Stimulated activated naive CD4-positive, alpha-beta T cell treated with Interleukin-2 at 50 U/mL for 16 hours (primary cell): ENCODE data around the gene S100A13.
"Not testable (repeated sequence)": the region's sequence is repeated elsewhere in the genome, so short reads cannot be mapped to it uniquely, and the experiment has no call there.

Experiments used
- DNase-seq: peaks from one replicate; lab custom pipeline; 2025; lab: John Stamatoyannopoulos, UW

The S100A13 gene

DNA sequence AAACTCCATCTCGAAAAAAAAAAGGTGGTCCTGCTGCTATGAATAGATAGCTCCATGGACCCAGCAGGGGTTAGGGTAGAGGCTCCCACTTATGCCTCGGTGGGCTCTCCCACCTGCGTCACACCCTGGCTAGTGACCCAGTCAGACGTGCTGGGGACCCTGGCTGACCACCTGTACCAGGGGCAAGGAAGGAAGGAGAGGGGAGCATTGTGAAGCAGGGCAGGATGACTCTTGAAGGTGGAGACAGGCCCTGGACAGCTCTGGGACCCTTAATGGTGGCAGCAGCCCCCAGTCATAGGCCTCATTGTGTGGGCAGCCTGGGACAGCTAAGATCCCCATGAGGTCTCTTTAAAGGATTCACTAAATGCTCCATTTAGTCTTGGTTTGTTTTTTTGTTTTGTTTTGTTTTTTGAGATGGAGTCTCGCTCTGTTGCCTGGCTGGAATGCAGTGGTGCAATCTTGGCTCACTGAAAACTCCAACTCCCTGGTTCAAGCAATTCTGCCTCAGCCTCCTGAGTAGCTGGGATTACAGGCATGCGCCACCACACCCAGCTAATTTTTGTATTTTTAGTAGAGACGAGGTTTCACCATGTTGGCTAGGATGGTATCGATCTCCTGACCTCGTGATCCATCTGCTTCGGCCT is 20.8 kb upstream of the S100A13 start:
- no peak for DNase-seq

DNA sequence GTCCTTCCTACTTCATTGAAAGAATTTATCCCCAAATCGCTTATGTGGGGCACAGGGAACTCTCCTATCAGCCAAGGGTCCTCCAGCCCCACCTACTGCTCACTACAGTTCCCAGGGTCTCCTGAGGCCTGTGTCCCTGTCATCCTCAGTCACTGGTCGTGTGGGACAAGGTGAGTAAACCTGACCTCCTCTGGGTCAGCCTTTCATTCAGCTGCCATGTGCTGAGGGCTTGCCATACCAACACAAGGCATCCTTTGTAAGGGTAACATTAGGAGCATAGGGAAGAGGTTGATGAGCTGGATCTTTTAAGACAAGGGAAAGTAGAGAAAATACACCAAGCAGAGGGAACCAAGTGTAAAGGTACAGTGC is 20.0 kb upstream of the S100A13 start:
- DNase-seq: no peak

DNA sequence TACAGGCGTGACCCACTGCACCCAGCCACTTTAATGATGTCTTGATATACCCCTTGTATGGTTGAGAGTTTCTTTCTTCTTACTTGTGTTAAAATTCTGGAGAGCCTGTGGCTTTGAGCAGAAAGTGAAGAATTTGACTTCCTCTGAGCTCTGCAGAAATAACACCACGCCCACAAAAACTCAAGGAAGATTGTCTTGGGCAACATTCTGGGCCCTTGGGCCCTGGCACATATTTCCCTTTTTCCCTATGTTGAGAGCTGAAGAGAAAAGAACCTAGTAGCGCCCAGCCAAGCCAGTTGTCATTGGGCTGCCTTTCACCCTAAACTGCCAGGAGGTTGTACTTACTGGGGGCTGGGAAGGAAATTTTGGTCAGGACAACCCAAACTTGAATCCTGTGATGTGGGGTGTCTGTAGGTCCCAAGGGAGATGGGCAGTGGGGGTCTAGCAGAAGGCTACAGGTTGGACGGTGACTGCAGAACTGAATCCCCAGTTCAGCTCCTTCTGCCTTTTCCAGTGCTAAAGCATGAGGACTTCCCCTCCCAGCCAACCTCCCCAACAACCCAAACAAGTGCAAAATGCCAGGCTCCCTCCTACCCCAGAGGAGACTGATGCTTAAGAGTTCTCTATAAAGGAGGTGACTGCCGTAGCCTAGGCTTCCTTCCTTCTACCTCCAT is 19.5 kb upstream of the S100A13 start:
- DNase-seq: no peak

DNA sequence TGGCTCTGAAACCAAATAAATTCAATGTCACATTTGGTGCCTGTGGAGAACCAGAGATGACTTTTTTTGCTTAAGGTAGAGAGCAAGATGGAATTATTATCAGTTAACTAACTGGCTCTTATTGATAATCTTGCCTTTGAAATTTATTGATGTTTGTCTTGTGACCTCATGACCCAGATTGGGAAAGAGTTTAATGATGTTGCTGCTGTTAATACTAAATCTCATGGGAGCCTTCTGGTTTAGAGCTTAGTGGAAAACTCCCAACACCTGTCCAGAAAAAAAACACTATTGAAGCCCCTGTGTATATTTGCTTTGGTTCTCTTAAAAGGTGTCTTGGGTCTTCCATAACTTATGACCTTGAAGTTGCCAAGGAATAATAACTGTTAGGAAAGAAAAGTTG is 16.5 kb upstream of the S100A13 start:
- DNase-seq: no peak

DNA sequence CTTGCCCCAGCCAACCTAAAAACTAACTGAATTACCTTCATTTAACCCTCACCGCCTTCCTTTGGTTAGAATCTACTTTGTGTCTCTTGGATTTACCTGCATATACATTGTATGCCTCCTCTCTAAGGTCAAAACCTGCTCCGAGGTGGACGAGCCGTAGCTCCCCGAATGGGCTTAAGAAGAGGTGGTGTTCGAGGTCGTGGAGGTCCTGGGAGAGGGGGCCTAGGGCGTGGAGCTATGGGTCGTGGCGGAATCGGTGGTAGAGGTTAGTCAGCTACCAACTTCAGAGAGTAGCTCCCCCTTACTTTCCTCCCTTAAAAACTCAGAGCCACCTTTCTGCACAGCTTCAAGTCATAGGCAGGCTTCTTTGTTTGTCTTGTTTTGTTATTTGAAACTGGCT is 15.8 kb upstream of the S100A13 start:
- DNase-seq: no peak

DNA sequence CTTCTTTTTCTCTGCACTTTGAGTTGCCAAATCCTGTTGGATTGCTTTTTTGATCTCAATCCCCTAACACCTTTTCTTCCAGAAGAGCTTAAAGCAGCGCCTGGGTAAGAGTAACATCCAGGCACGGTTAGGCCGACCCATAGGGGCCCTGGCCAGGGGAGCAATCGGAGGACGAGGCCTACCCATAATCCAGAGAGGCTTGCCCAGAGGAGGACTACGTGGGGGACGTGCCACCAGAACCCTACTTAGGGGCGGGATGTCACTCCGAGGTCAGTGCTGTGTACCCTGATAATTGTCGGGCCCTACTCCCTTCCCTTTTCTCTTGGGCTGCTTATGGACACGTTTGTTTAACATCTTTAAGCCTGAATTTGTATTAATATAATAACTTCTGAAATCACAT is 14.9 kb upstream of the S100A13 start:
- DNase-seq: no peak

DNA sequence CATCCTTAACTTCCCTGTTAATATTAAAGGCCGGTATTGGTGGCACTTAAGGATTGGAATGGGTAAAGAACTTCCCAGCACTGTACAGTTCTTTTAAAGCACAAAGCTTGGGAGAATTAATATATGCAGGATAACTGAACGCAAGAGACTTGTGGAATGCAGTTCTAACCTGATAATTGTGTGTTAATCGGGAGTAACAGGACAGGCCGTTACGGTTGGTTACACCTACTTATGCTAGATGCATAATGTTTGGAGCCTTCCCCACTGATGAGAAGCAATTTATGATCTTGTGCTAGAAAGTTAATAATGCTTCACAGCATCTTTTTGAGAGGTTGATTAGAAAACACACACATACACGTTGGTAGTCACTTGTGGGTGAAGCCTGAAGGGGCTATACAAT is 13.6 kb upstream of the S100A13 start:
- DNase-seq: no peak

DNA sequence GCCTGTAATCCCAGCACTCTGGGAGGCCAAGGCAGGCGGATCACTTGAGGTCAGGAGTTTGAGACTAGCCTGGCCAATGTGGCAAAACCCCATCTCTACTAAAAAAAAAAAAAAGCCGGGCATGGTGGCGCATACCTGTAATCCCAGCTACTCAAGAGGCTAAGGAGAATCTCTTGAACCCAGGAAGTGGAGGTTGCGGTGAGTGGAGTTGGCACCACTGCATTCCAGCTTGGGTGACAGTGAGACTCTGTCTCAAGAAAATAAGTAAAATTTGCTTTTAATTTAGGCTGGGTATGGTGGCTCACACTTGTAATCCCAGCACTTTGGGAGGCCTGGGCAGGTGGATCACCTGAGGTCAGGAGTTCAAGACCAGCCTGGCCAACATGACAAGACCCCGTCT is 12.9 kb upstream of the S100A13 start:
- DNase-seq: not testable (repeated sequence)

DNA sequence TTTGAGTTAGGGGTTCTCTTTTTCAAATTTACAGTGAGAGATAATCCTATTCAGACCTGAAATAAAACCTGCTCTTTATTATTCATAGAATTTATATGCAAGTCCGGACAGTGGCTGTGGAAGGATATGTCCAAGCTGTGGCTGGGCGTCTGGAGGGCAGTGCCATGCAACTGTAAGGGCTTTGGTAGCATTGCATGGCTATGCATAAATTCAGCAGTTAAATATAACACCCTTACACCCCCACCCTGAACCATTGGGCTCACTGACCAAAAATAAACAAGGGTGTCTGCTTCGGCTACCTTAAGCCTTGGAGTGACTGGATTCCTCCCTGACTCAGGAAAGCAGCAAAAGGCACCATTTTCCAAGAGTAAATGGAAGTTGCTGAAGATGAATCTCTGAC is 12.0 kb upstream of the S100A13 start:
- no peak for DNase-seq

DNA sequence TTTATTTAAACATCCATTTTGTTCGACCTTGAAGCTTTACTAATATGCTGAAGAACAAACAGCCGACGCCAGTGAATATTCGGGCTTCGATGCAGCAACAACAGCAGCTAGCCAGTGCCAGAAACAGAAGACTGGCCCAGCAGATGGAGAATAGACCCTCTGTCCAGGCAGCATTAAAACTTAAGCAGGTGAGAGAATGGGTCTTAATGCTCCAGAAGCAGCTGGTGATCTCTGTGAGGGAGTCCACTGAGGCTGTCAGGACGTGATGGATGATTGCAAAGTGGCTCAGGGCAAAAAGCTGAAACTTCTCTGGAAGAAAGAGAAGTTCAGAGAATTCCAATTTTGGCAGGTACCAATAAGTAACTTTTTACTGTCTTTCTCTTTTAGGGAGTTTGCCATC is 11.0 kb upstream of the S100A13 start:
- DNase-seq: no peak

DNA sequence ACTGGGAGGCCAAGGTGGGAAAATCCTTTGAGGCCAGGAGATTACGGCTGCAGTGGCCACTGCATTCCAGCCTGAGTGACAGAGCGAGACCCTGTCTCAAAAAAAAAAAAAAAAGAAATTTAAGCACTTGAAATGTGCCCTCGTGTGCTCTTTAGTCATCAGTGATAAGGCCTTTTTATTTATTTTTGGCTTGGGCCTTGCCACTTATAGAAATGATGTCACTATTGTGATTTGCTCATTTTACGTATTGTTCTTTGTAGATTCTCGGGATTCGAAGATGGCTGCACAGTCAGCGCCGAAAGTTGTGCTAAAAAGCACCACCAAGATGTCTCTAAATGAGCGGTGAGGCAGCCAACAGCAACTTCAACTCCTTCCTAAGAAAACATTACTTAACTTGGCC is 9.0 kb upstream of the S100A13 start:
- DNase-seq: no peak

DNA sequence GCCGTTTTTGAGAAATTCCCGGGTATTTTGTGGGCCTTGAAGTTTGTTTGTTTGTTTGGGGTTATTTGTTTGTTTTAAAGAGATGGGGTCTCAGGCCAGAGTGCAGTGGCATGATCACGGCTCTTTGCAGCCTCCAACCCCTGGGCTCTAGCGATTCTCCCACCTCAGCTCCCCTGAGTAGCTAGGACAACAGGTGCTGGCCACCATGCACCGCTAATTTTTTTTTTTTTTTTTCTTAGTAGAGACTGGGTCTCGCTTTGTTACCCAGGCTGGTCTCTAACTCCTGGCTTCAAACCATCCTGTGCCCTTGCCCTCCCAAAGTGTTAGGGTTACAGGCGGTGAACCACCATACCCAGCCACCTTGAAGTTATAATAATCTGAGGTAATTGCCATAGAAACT is 8.6 kb upstream of the S100A13 start:
- DNase-seq: no peak

DNA sequence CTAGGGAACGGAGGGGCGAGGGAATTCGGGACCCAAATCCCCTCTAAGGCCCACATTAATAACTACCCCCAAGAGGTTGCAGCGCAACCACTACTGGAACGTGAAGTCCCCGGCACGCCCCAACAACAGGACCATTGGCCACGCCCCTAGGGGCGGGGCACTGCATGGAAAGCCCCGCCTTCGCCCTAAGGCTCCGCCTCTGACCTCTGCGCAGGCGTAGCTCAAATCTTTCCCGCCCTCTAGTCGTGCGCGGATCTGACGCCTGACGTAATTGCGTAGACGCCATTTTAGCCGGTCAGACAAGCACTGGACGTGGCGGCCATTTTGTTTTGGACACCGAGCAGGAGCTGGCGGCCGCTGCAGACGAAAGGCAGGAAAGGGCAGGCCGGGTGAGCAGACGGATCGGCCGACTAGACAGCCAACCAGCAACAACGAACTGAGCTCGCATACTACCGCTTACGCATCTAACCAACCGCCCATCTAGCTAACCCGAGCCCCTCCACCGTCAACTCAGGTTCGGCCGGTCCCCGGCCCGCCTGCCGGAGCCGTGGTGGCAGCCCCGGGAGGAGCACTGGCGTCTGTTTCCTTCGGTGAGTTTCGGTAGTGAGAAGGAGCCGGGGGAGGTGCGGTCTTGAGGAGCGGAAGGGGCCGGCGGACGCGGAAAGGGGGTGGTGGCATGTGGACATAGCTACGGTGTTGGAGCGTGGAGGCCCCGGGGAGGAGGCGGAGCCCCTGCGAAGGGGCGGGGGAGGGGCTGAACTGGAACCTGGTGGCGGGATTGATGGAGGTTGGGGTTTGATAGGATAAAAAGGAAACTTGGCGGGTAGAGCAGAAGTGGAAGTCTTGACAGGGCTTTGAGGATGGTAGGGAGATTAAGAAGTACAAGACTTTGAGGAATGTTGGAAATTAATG is 6.7 kb upstream of the S100A13 start, which contains the start of gene CHTOP:
TSS of gene CHTOP (plus strand) at position 313 of the 912 bp plus-strand sequence. CDS start 2,523 bp downstream, outside the sequence.
- peak; percentile 92 for DNase-seq

DNA sequence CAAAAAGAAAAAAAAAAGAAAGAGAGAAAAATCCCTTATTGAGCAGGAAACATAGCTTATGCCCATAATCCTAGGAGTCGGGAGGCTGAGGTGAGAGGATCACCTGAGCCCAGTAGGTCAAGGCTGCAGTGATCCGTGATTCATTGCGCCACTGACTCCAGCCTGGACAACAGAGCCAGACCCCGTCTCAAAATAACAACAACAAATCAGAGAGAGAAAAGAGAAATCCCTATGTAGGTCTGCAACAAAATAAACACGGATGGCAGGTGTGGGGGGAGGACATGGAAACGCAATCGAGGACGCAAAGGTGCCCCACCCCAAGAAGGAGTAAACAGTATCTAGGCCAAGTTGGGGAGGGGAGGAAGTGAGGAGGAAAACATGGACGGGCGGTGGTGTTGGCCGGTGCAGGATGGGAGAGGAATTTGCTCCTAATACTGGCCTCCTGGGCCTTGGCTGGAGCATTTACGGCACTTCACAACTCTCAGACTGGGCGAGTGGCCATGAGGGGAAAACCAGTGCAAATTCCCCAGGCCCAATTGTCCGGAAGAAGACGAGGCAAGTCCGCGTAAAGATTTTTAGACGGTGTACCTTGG is 6.0 kb upstream of the S100A13 start:
- DNase-seq: no peak

DNA sequence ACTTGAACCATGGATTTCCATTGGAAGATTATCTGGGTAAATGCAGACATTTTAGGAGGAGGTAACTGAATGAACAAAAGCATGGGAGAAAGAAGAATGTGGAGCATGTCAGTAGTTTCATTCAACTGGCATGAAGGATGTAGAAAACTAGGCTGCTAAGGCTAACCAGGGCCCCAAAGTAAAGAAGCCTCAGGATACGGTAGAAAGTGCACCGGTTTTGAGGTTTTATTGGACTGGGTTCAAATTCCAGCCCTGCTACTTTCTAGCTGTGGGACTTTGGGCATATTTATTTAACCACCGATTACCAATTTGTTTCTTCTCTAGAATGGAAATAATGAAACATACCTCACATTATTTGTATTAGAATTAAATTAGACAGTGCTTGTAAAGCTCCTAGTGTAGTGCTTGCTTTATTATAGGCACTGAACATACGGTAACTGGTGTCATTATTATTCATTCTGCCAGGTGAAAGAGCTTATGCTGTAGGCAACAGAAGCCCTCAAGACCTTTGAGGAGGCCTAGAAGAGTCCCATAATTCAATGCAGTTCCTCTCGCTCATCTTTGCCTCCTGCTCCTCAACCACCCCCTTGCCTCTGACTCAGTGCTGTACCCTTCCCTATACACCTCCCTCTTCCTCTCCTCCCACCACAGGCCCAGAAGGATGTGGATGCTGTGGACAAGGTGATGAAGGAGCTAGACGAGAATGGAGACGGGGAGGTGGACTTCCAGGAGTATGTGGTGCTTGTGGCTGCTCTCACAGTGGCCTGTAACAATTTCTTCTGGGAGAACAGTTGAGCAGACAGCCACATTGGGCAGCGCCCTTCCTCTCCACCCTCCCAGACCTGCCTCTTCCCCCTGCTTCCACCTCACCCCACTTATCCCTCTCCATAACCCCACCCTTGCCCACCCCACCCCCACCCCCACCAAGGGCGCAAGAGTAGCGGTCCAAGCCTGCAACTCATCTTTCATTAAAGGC is 4.0 kb upstream of the S100A13 start:
- DNase-seq: no peak

DNA sequence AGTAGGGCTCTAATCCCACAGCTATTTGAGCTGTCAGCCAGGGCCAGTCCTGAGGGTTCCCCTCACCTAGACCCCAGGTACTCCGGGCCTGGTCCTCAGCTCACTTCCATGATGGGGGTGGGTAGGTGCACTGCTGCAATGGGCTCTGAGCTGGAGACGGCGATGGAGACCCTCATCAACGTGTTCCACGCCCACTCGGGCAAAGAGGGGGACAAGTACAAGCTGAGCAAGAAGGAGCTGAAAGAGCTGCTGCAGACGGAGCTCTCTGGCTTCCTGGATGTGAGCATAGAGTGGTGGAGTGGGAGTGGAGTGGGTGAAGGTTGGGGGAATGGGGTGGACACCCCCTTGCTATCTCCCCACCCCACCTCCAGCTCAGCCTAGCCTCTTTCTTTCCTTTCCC is 3.1 kb upstream of the S100A13 start:
- DNase-seq: no peak

DNA sequence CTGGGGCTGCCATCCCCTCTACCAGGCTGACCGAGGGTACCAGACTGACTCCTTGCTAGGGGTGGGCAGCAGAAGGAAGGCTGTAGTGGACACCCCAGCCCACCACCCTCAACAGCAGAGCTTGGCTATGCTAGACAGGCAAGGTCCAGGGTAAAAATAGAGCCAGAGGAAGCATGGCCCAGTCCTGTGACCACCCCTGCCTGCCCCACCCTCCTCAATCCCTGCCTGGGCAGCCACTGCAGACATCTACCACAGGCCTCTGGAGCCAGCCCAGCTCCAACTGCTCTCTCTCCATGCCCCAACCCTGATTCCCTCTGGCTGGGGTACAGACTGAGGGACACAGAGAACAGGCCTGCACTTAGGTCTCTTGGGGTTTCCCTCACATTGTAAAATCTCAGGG is 2.7 kb upstream of the S100A13 start:
- DNase-seq: no peak

DNA sequence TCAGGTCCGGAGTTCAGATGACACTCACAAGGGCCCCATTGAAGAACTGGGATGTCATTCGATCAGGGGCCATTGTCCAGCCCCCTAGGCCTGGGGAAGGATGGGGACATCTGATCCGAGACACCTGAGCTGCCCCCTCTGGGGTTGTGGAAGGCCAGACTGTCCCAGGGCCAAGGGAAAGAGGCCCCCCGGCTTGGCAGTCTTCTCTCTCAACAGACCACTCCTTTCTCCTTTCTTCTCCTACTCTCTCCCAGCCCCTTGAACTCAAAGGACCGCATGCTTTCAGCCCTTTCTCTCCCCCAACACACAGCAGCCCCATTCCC is 2.0 kb upstream of the S100A13 start:
- DNase-seq: no peak

DNA sequence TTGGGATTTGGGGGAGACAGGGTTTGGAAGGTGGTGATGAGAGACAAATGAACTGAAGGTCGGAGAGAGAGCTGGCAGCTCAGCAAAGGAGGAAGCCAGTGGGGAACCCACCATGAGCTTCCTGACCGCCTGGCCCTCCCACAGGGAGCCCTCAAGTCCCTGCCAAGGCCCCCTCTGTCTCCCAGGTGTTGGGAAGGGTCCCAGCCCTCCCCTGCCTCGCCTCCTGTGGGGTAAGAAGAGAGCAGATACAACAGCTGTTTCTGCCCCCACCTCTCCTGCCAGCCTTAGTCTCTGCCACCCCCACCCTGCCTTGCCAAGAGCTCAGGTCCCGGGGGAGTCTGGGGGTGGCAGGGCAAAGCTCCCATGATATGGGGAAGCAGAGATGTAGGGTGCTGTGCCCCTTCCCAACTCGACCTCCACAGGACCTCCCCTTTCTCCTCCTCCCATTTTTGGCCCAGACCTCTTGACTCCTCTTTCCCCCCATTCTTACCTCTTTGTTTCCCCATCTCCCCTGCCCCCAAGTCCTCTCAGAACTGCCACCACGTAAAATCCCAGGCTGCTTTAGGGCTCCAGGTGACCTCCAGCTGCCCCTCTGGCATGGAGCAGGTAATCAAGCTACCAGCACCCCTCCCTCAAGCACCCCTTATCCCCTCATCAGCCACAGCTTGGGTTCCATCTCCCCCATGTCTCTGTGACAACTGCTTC is 1.5 kb upstream of the S100A13 start:
- DNase-seq: no peak

DNA sequence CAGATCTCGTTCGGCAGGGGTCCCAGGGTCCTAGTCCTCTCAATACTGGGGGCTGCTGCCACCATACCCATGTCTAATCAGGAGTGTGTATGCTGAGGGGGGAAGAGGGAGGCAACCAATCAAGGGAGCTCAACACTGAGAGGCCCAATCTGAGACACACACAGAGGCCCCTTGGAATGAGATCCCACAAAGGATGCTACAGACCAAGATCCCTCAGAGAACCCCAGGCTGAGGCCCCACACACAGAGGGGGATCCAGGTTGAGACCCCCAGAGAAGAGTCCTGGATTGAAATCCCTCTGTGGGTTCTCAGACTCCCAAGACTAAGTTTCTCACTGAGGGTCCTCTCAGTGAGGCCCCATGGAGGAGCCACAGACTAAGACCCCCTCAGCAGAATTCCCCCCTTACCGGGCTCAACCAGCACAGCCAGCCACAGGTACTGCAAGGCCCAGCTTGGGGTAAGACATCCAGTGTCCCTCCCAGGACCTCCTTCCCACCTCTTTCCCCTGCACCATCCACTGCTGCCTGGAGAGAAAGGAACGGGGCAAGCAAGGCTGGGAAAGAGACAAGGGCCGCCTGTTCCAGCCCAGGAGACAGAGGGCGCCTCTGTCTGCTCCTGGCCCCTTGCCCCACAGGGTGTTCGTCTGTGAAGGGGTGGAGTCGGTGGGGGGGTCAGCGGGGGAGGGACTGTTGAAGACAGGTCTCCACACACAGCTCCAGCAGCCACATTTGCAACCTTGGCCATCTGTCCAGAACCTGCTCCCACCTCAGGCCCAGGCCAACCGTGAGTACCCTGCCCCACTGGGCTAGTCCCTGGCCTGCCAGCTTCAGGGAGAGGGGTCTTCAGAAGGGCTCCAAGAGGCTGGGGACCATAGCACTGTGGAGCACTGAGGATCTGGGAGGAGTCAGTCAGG is 666 bp upstream of the S100A13 start, which contains the start of gene S100A1:
TSS of gene S100A1 (plus strand) at position 720 of the 912 bp plus-strand sequence. CDS start 2,088 bp downstream, outside the sequence.
- DNase-seq: no peak
